Retina (tissue), 1 donor: Measurements from ENCODE around the gene GLRA1.
"Not testable (repeated sequence)": the region's sequence is repeated elsewhere in the genome, so short reads cannot be mapped to it uniquely, and the experiment has no call there.

Experiments used
- DNase-seq: peaks from one replicate; pipeline ENCODE4 v3.0.0-alpha.2; 2016

GLRA1 gene

GRCh38 chr5:151912360-151912759, 12.3 kb downstream of the GLRA1 start:
- DNase-seq = no peak

- no peak for DNase-seq
Observed at GRCh38 chr5:151911011-151911410, 13.6 kb downstream of the GLRA1 start.

GRCh38 chr5:151909628-151910027, 15.0 kb downstream of the GLRA1 start:
- no peak for DNase-seq

- no peak for DNase-seq
Observed at GRCh38 chr5:151906246-151906645, 18.4 kb downstream of the GLRA1 start.

- no peak for DNase-seq
Observed at GRCh38 chr5:151905557-151905961, 19.1 kb downstream of the GLRA1 start.

- no peak for DNase-seq
Observed at GRCh38 chr5:151904909-151905308, 19.7 kb downstream of the GLRA1 start.

GRCh38 chr5:151904127-151904526, 20.5 kb downstream of the GLRA1 start:
- DNase-seq = no peak

- DNase-seq = no peak
Observed at GRCh38 chr5:151903243-151903653, 21.4 kb downstream of the GLRA1 start.

GRCh38 chr5:151902215-151902614, 22.4 kb downstream of the GLRA1 start:
- DNase-seq = no peak

GRCh38 chr5:151901611-151902010, 23.0 kb downstream of the GLRA1 start:
- no peak for DNase-seq

- no peak for DNase-seq
Observed at GRCh38 chr5:151900891-151901290, 23.8 kb downstream of the GLRA1 start.

GRCh38 chr5:151899399-151899798, 25.3 kb downstream of the GLRA1 start:
- no peak for DNase-seq

- no peak for DNase-seq
Observed at GRCh38 chr5:151897896-151898295, 26.8 kb downstream of the GLRA1 start.

- no peak for DNase-seq
Observed at GRCh38 chr5:151897020-151897552, 27.6 kb downstream of the GLRA1 start.

- DNase-seq = no peak
Observed at GRCh38 chr5:151896031-151896691, 28.5 kb downstream of the GLRA1 start.

- DNase-seq = no peak
Observed at GRCh38 chr5:151895660-151896030, 29.0 kb downstream of the GLRA1 start.

GRCh38 chr5:151893485-151893884, 31.2 kb downstream of the GLRA1 start:
- DNase-seq = not testable (repeated sequence)

GRCh38 chr5:151892393-151892792, 32.3 kb downstream of the GLRA1 start:
- DNase-seq = no peak

- no peak for DNase-seq
Observed at GRCh38 chr5:151890299-151890698, 34.4 kb downstream of the GLRA1 start.

- no peak for DNase-seq
Observed at GRCh38 chr5:151889614-151890013, 35.0 kb downstream of the GLRA1 start.

- DNase-seq = no peak
Observed at GRCh38 chr5:151886546-151887275, 37.9 kb downstream of the GLRA1 start.

- DNase-seq = no peak
Observed at GRCh38 chr5:151885138-151885908, 39.3 kb downstream of the GLRA1 start.

GRCh38 chr5:151881621-151882225, 42.9 kb downstream of the GLRA1 start:
- no peak for DNase-seq
